GM23338 (cell line): ENCODE data around the gene HTR2A. TPM values are rescaled to one million over a fixed set of nuclear protein-coding genes. Genes with fewer than 3 reads are reported as not detected.

Source experiments
- ATAC-seq: fragments of 200-7000 bp; cut with Tn5 transposase; 3 replicates; pipeline ENCODE4 v1.9.1; 2020
- DNase-seq: peaks from one replicate; pipeline ENCODE4 v3.0.0-alpha.2; 2015; ENCODE audit warnings: low spot score
- H2AFZ ChIP-seq: fragments of 200-600 bp; sonication (generic); 2 replicates; pipeline ENCODE4 v1.8.0; 2016; ENCODE audit warnings: antibody characterized with exemption, mild to moderate bottlenecking, moderate library complexity
- H3F3A ChIP-seq: fragments of 200-600 bp; sonication (generic); replicated peaks from 2 replicates; pipeline ENCODE4 v1.8.0; 2017; ENCODE audit warnings: antibody characterized with exemption, mixed run types, low read depth
- H3K27ac ChIP-seq: fragments of 200-600 bp; sonication (generic); 2 replicates; pipeline ENCODE4 v1.6.1; 2016; ENCODE audit warnings: low read depth
- H3K27me3 ChIP-seq: fragments of 200-600 bp; sonication (generic); 2 replicates; pipeline ENCODE4 v1.8.0; 2016; ENCODE audit warnings: mild to moderate bottlenecking, mixed run types, moderate library complexity; ENCODE audit not compliant: insufficient read depth
- H3K36me3 ChIP-seq: fragments of 200-600 bp; sonication (generic); 2 replicates; pipeline ENCODE4 v1.8.0; 2016; ENCODE audit warnings: mild to moderate bottlenecking; ENCODE audit not compliant: insufficient read depth
- H3K4me1 ChIP-seq: fragments of 200-600 bp; sonication (generic); 2 replicates; pipeline ENCODE4 v1.8.0; 2016; ENCODE audit warnings: mild to moderate bottlenecking, moderate library complexity; ENCODE audit not compliant: insufficient read depth
- H3K4me2 ChIP-seq: fragments of 200-600 bp; sonication (generic); 2 replicates; pipeline ENCODE4 v1.7.1; 2017; ENCODE audit warnings: mixed run types
- H3K4me3 ChIP-seq: fragments of 200-600 bp; sonication (generic); 2 replicates; pipeline ENCODE4 v1.6.1; 2016; ENCODE audit warnings: mixed run types
- H3K79me2 ChIP-seq: fragments of 200-600 bp; sonication (generic); replicated peaks from 2 replicates; pipeline ENCODE4 v1.8.0; 2017; ENCODE audit warnings: mild to moderate bottlenecking; ENCODE audit not compliant: insufficient read depth
- H3K9me2 ChIP-seq: fragments of 200-600 bp; sonication (generic); 2 replicates; pipeline ENCODE4 v1.8.0; 2017; ENCODE audit not compliant: insufficient read depth
- H4K20me1 ChIP-seq: fragments of 200-600 bp; sonication (generic); replicated peaks from 2 replicates; pipeline ENCODE4 v1.8.0; 2017; ENCODE audit warnings: mild to moderate bottlenecking; ENCODE audit not compliant: insufficient read depth
- H3K27ac Mint-ChIP-seq: 2 replicates; pipeline ENCODE4 v1.8.0; 2020; ENCODE audit warnings: inconsistent platforms, mild to moderate bottlenecking, moderate library complexity, mixed read lengths
- H3K27me3 Mint-ChIP-seq: 3 replicates; pipeline ENCODE4 v1.8.0; 2022; ENCODE audit warnings: low read depth, mild to moderate bottlenecking, moderate library complexity, mixed read lengths, inconsistent platforms; ENCODE audit not compliant: insufficient read depth, poor library complexity
- H3K36me3 Mint-ChIP-seq: 3 replicates; pipeline ENCODE4 v1.8.0; 2021; ENCODE audit warnings: low read depth, mild to moderate bottlenecking, inconsistent platforms, moderate library complexity, mixed read lengths
- H3K4me1 Mint-ChIP-seq: 3 replicates; pipeline ENCODE4 v1.8.0; 2020; ENCODE audit warnings: mild to moderate bottlenecking, inconsistent platforms, mixed read lengths
- H3K4me3 Mint-ChIP-seq: 3 replicates; pipeline ENCODE4 v1.8.0; 2021; ENCODE audit warnings: moderate library complexity, mild to moderate bottlenecking, inconsistent platforms, mixed read lengths
- H3K9me3 Mint-ChIP-seq: 3 replicates; pipeline ENCODE4 v1.8.0; 2020; ENCODE audit warnings: moderate library complexity, mild to moderate bottlenecking, inconsistent platforms, mixed read lengths
- CREB1 ChIP-seq: fragments of 250-450 bp; sonication (Bioruptor Pico); IDR thresholded peaks from 2 replicates; pipeline ENCODE4 v1.5.0; 2020; ENCODE audit warnings: low read depth, mild to moderate bottlenecking, moderate library complexity
- ETS1 ChIP-seq: IDR thresholded peaks from 2 replicates; pipeline ENCODE4 v1.6.1; 2016; ENCODE audit warnings: antibody characterized with exemption
- EZH2phosphoT487 ChIP-seq: fragments of 200-600 bp; sonication (generic); IDR thresholded peaks from one replicate; pipeline ENCODE4 v1.8.1; 2018; ENCODE audit warnings: antibody characterized with exemption; ENCODE audit not compliant: unreplicated experiment
- POLR2AphosphoS5 ChIP-seq: IDR thresholded peaks from 2 replicates; pipeline ENCODE4 v1.6.1; 2016; ENCODE audit warnings: antibody characterized with exemption, low read depth
- STAT1 ChIP-seq: IDR thresholded peaks from one replicate; pipeline ENCODE4 v1.6.1; 2016; ENCODE audit warnings: antibody characterized with exemption; ENCODE audit not compliant: unreplicated experiment
- ZNF331 ChIP-seq: fragments of 250-450 bp; sonication (Bioruptor Pico); IDR thresholded peaks from 2 replicates; pipeline ENCODE4 v1.5.0; 2020; ENCODE audit warnings: low read depth, mild to moderate bottlenecking, moderate library complexity
- polyA plus RNA-seq: library from polyadenylated mRNA; unstranded; fragments of >200 nt; fragmentation: Nextera tagmentation; extraction: Ambion mirVana; gene quantifications from 2 replicates; pipeline ENCODE4 v1.2.1, GENCODE V29; 2016
- total RNA-seq: library from RNA; depleted of rRNA; stranded (reverse); fragments of >200 nt; shearing (Covaris generic); gene quantifications from 2 replicates; pipeline ENCODE4 v1.2.3, GENCODE V29; 2014
- TF ChIP-seq, protein P1 (sequence below), 2 experiments: fragments of 200-600 bp in 1 of 2; sonication (generic) in 1 of 2; conservative IDR thresholded peaks; 2 replicates each; pipeline versions ENCODE4 v1.5.1 to v1.6.1; 2016 to 2017; ENCODE audit warnings: antibody characterized with exemption in 2 of 2, low read depth in 2 of 2, mild to moderate bottlenecking in 2 of 2, moderate library complexity in 1 of 2
- TF ChIP-seq, protein P2 (sequence below): IDR thresholded peaks from one replicate; pipeline ENCODE4 v1.6.1; 2018; ENCODE audit warnings: antibody characterized with exemption; ENCODE audit not compliant: unreplicated experiment

The HTR2A gene
- total and polyA plus RNA-seq, 2 experiments from 2014 or later, result not detected

DNA sequence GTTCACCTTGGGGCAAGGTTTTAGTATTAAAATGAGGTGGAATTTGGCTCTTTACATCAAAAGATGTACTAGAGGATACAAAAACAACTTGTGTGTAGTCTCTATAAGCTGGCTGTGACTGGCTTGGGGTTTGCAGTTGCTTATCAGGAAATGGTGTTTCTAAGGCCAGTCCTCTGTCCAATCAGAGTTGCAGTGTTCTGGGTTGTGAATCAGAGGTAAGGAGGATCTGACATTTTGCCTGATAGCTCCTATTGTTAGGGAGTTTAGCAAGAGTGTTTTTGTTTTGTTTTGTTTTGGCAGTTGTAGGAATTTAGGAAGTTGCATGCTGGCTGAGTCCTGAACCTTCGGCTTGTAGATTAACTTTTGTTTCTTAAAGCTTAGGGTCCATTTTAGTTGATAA is 79.8 kb downstream of the HTR2A start (continued):
- TF ChIP-seq CREB1 (CRISPR knock-in tag), result no peak
- no peak for TF ChIP-seq ETS1
- no peak for TF ChIP-seq POLR2AphosphoS5
- TF ChIP-seq STAT1, result no peak
- TF ChIP-seq EZH2phosphoT487, result no peak
- TF ChIP-seq, protein P1, sequence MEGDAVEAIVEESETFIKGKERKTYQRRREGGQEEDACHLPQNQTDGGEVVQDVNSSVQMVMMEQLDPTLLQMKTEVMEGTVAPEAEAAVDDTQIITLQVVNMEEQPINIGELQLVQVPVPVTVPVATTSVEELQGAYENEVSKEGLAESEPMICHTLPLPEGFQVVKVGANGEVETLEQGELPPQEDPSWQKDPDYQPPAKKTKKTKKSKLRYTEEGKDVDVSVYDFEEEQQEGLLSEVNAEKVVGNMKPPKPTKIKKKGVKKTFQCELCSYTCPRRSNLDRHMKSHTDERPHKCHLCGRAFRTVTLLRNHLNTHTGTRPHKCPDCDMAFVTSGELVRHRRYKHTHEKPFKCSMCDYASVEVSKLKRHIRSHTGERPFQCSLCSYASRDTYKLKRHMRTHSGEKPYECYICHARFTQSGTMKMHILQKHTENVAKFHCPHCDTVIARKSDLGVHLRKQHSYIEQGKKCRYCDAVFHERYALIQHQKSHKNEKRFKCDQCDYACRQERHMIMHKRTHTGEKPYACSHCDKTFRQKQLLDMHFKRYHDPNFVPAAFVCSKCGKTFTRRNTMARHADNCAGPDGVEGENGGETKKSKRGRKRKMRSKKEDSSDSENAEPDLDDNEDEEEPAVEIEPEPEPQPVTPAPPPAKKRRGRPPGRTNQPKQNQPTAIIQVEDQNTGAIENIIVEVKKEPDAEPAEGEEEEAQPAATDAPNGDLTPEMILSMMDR (conservative IDR thresholded peaks at IDR 0.05; ENCODE audit: low read depth in 2 of 2), result no peak
- TF ChIP-seq, protein P2, sequence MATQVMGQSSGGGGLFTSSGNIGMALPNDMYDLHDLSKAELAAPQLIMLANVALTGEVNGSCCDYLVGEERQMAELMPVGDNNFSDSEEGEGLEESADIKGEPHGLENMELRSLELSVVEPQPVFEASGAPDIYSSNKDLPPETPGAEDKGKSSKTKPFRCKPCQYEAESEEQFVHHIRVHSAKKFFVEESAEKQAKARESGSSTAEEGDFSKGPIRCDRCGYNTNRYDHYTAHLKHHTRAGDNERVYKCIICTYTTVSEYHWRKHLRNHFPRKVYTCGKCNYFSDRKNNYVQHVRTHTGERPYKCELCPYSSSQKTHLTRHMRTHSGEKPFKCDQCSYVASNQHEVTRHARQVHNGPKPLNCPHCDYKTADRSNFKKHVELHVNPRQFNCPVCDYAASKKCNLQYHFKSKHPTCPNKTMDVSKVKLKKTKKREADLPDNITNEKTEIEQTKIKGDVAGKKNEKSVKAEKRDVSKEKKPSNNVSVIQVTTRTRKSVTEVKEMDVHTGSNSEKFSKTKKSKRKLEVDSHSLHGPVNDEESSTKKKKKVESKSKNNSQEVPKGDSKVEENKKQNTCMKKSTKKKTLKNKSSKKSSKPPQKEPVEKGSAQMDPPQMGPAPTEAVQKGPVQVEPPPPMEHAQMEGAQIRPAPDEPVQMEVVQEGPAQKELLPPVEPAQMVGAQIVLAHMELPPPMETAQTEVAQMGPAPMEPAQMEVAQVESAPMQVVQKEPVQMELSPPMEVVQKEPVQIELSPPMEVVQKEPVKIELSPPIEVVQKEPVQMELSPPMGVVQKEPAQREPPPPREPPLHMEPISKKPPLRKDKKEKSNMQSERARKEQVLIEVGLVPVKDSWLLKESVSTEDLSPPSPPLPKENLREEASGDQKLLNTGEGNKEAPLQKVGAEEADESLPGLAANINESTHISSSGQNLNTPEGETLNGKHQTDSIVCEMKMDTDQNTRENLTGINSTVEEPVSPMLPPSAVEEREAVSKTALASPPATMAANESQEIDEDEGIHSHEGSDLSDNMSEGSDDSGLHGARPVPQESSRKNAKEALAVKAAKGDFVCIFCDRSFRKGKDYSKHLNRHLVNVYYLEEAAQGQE, result no peak

- Histone ChIP-seq H3K79me2 (no peaks in the 10 kb centered on the region), H3F3A (no peaks in the 10 kb centered on the region), H3K4me2 (no peak overlapping the region), H3K27ac (no peak overlapping the region), H2AFZ (peak overlapping the region; percentile 4; the same call in 1 of the 2 replicates), H3K4me1 (no peaks in the 10 kb centered on the region), H3K4me3 (no peak overlapping the region), H3K36me3 (no peaks in the 10 kb centered on the region), H4K20me1 (no peaks in the 10 kb centered on the region), H3K27me3 (no peaks in the 10 kb centered on the region), H3K9me2 (no peaks in the 10 kb centered on the region)
- H3K9me3 Mint-ChIP-seq, result peaks cover 18% of the 10 kb centered on the region
- no peak overlapping the region for H3K27ac Mint-ChIP-seq
- ATAC-seq (no peak), DNase-seq (no peak)
- no peak overlapping the region for H3K4me3 Mint-ChIP-seq
- no peaks in the 10 kb centered on the region for H3K27me3 Mint-ChIP-seq
- H3K4me1 Mint-ChIP-seq, result peaks cover 6% of the 10 kb centered on the region
- no peaks in the 10 kb centered on the region; the same call in 2 of the 3 replicates for H3K36me3 Mint-ChIP-seq
- TF ChIP-seq ZNF331 (CRISPR knock-in tag) (no peak), ETS1 (no peak)
Observed at GRCh38 chr13:46816371-46816770, 80.5 kb downstream of the HTR2A start.
